Tibial artery (tissue), 4 donors: Measurements from ENCODE around the gene GMEB2.

Source experiments
- DNase-seq, 2 donors: peaks; one replicate each; pipeline ENCODE4 v3.0.0-alpha.2; 2019
- H3K27ac ChIP-seq, 2 donors: fragments of 200-600 bp; sonication (generic) in 1 of 2; 1 replicate in 1 of 2; 2 replicates in 1 of 2; pipeline ENCODE4 v1.5.1; 2018 to 2019; ENCODE audit warnings: mild to moderate bottlenecking in 1 of 2
- H3K27me3 ChIP-seq, 2 donors: fragments of 200-600 bp; sonication (generic) in 1 of 2; one replicate each; pipeline versions ENCODE4 v1.5.1 to v1.6.0; 2016 to 2019
- H3K36me3 ChIP-seq, 3 donors: fragments of 200-600 bp; sonication (generic) in 2 of 3; one replicate each; pipeline ENCODE4 v1.5.1; 2016 to 2019; ENCODE audit warnings: mild to moderate bottlenecking in 2 of 3
- H3K4me1 ChIP-seq, 4 donors: fragments of 200-600 bp; sonication (generic) in 2 of 4; 1 replicate in 3 of 4; 2 replicates in 1 of 4; pipeline ENCODE4 v1.5.1; 2016 to 2019
- H3K4me3 ChIP-seq, 2 donors: fragments of 200-600 bp; sonication (generic) in 1 of 2; 1 replicate in 1 of 2; 2 replicates in 1 of 2; pipeline ENCODE4 v1.5.1; 2018 to 2019; ENCODE audit warnings: mild to moderate bottlenecking in 2 of 2
- H3K9me3 ChIP-seq, 3 donors: fragments of 200-600 bp; sonication (generic) in 1 of 3; one replicate each; pipeline ENCODE4 v1.5.1; 2016 to 2019
- intact Hi-C: fragments of 100-400 bp; cut with DNase I; formaldehyde crosslinking; loops from one replicate; pipeline ENCODE4 v1.15.0; 2023; ENCODE audit warnings: low total_unique reads
- TF ChIP-seq, protein P1 (sequence below), 2 experiments: fragments of 200-600 bp in 1 of 2; fragments of 450-650 bp in 1 of 2; IDR thresholded peaks; one replicate each; pipeline ENCODE4 v1.5.1; 2017 to 2019; ENCODE audit warnings: antibody characterized with exemption in 2 of 2, mild to moderate bottlenecking in 1 of 2, moderate library complexity in 1 of 2

Gene GMEB2

DNA sequence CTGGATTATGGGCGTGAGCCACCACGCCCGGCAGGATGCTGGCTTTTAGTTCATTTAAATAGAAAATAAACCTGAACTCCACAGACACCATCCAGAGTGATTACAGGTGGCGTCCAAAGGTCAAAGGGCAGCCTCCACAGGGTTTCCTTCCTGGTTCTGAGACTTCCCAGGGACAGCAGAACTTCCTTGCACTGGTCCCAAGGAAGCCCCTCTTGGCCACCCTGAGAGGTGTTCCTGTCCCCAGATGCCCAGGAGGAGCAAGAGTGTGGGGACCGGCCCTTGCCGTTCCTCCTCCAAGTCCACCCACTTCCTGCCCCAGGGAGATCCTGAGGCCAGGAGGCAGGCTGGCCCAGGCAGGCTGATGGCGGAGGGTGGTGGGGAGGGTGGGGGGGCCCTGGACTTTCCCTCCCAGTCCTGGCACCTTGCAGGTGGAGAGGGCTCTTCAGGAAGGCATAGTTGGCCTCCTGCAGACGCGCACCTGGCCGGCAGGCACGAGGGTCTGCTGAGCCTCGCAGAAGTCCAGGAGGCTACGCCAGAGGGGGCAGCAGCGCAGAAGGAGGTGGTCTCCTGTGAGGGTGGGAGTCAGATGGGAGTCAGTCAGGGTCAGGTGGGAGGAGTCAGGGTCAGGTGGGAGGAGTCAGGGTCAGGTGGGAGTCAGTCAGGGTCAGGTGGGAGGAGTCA lies 68.0 kb downstream of the GMEB2 start:
- H3K27ac ChIP-seq, result no peak overlapping the region
- H3K36me3 ChIP-seq, result peaks cover 10 to 56% (median 54%) of the 10 kb centered on the region in 3 donors
- peaks cover 0 to 6% (median 3%) of the 10 kb centered on the region in 4 donors for H3K4me1 ChIP-seq
- intact Hi-C loops, result no loop called here
- H3K27me3 ChIP-seq, result peaks cover 0 to 9% of the 10 kb centered on the region in 2 donors
- no peak overlapping the region for H3K4me3 ChIP-seq
- DNase-seq, result no peak
- TF ChIP-seq, protein P1, sequence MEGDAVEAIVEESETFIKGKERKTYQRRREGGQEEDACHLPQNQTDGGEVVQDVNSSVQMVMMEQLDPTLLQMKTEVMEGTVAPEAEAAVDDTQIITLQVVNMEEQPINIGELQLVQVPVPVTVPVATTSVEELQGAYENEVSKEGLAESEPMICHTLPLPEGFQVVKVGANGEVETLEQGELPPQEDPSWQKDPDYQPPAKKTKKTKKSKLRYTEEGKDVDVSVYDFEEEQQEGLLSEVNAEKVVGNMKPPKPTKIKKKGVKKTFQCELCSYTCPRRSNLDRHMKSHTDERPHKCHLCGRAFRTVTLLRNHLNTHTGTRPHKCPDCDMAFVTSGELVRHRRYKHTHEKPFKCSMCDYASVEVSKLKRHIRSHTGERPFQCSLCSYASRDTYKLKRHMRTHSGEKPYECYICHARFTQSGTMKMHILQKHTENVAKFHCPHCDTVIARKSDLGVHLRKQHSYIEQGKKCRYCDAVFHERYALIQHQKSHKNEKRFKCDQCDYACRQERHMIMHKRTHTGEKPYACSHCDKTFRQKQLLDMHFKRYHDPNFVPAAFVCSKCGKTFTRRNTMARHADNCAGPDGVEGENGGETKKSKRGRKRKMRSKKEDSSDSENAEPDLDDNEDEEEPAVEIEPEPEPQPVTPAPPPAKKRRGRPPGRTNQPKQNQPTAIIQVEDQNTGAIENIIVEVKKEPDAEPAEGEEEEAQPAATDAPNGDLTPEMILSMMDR (IDR thresholded peaks at IDR 0.05), result no peak
- H3K9me3 ChIP-seq, result no peaks in the 10 kb centered on the region

DNA sequence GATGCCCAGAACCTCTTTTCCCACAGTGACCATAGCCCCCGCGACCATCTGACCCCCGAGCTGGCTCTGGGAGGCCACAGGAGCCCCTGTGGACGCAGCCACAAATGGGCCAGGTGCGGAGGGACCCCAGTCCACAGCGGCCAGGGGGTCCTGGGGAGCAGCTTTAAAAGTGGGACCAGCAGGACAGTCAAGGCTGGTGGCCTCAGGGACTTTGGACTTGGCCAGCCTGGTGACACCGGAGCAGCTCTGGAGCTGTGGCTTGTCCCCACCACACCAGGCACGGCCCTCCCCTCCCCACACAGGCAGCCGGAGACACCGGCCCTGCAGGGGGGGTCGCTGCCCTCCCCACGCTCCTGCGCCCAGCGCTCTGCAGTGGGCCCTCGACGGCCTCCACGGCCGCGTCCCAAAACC lies 69.4 kb downstream of the GMEB2 start:
- Histone ChIP-seq H3K36me3 (peaks cover 2 to 41% (median 40%) of the 10 kb centered on the region in 3 donors), H3K4me1 (peaks cover 0 to 14% (median 9%) of the 10 kb centered on the region in 4 donors), H3K27ac (no peak overlapping the region), H3K9me3 (no peaks in the 10 kb centered on the region), H3K27me3 (peaks cover 0 to 24% of the 10 kb centered on the region in 2 donors), H3K4me3 (no peak overlapping the region)
- TF ChIP-seq, protein P1 (IDR thresholded peaks at IDR 0.05), result no peak
- DNase-seq, result no peak
- intact Hi-C loops, result no loop called here

DNA sequence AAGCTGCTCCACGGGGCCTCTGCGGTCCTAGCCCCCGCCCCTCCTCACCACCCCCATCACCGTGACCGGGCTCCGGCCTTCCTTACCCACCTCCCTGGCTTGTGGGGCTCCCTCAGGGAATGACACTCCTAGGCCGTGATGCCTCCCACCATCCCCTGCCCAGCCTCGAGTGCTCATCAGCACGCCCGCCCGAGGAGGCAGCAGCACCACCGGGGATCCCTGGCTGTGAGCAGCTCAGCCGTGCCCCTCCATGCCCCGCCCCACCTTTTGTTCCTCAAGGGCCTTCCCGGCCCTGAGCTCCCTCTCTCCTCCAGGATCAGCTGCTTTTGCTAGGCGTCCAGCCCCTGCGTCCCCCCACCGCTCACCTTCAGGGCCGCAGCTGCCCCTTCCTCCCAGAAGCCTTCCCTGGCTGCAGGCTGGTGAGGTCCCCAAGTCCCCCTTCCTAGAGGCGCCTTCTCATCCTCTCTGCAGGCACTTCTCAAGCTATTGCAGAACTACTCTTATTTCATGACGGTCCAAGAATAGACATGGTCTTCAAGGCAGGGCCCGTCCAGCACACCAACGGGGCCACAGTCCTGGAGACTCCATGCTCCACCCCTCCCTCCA lies 69.9 kb downstream of the GMEB2 start:
- Histone ChIP-seq H3K27ac (no peak overlapping the region), H3K36me3 (peaks cover 0 to 36% (median 34%) of the 10 kb centered on the region in 3 donors), H3K27me3 (peaks cover 0 to 28% of the 10 kb centered on the region in 2 donors), H3K9me3 (no peaks in the 10 kb centered on the region), H3K4me1 (peaks cover 0 to 14% (median 9%) of the 10 kb centered on the region in 4 donors), H3K4me3 (no peak overlapping the region)
- no peak for DNase-seq
- intact Hi-C loops, result no loop called here
- TF ChIP-seq, protein P1 (IDR thresholded peaks at IDR 0.05), result no peak

DNA sequence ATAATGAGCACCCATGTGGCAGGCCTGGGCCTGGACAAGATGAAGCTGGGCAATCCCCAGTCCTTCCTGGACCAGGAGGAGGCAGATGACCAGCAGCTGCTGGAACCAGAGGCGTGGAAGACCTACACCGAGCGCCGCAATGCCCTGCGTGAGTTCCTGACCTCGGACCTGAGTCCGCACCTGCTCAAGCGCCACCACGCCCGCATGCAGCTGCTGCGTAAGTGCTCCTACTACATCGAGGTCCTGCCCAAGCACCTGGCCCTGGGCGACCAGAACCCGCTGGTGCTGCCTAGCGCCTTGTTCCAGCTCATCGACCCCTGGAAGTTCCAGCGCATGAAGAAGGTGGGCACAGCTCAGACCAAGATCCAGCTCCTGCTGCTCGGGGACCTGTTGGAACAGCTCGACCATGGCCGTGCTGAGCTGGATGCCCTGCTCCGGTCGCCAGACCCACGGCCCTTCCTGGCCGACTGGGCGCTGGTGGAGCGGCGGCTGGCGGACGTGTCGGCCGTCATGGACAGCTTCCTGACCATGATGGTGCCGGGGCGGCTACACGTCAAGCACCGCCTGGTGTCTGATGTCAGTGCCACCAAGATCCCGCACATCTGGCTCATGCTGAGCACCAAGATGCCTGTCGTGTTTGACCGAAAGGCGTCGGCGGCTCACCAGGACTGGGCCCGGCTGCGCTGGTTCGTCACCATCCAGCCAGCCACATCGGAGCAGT lies 71.1 kb downstream of the GMEB2 start:
- no peak for DNase-seq
- H3K27ac ChIP-seq, result no peak overlapping the region
- TF ChIP-seq, protein P1 (IDR thresholded peaks at IDR 0.05), result no peak
- no peak overlapping the region for H3K4me3 ChIP-seq
- peaks cover 0 to 28% of the 10 kb centered on the region in 2 donors for H3K27me3 ChIP-seq
- H3K4me1 ChIP-seq, result peaks cover 0 to 14% (median 9%) of the 10 kb centered on the region in 4 donors
- intact Hi-C loops, result no loop called here
- H3K9me3 ChIP-seq, result no peaks in the 10 kb centered on the region
- H3K36me3 ChIP-seq, result peaks cover 0 to 25% (median 23%) of the 10 kb centered on the region in 3 donors

DNA sequence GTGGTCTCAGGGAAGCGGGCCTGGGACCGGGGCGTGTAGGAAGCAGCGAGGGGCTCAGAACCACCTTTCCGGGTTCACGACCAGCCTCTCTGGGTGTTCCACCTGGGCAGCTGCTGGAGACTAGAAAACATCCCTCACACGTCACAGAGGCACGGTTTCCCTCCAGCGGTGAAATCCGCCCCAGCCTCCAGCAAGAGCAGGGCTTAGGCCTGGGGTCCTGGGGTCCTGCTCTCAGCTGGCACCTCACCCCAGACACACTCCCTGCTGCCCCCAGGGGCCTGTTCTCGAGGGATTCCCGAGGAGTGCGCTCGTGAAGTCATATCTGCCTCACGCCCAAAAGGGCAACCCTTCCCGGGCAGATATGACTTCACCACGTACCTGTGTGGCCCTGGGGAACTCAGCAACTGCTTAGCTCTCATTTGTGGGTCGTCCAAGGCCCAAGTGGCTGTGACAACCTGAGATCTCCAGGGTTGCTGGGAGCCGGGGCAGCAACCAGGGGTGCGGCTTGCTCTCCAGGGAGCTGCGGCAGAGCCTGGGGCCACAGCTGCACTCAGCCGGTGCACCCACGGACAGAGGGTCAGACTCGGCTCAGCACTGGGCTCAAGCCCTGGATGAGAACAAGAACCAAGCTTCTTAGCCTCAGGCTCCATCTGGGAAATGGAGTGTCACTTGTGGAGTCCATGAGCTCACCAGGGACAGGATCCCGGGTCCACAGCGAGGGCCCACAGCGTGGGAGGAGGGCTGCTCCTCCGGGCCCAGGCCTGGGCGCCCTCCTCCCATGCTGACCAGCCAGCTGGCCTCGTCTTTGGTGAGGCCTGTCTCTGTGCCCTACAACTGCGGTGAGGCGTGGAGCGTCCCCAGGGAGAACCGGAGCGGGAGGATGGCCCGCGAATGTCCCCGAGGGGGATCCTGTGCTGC lies 72.3 kb downstream of the GMEB2 start:
- TF ChIP-seq, protein P1 (IDR thresholded peaks at IDR 0.05), result no peak
- H3K4me1 ChIP-seq, result peaks cover 0 to 14% (median 9%) of the 10 kb centered on the region in 4 donors
- peaks cover 0 to 40% of the 10 kb centered on the region in 2 donors for H3K27me3 ChIP-seq
- H3K27ac ChIP-seq, result no peak overlapping the region
- no peaks in the 10 kb centered on the region for H3K9me3 ChIP-seq
- intact Hi-C loops, result no loop called here
- H3K36me3 ChIP-seq, result peaks cover 0 to 13% (median 11%) of the 10 kb centered on the region in 3 donors
- peak overlapping the region; percentile 40 to 49 for H3K4me3 ChIP-seq
- no peak for DNase-seq
